Measurements from ENCODE around the gene STK32B. TPM values are rescaled to one million over a fixed set of nuclear protein-coding genes. Genes with fewer than 3 reads are reported as not detected.

The STK32B gene
- total and polyA plus RNA-seq, 11 donors, result 0.08 to 2.0 (median 0.25) TPM

- Histone ChIP-seq H3K9me3 (no peaks in the 10 kb centered on the region), H3K4me3 (no peak overlapping the region), H3K27ac (no peak overlapping the region), H3K4me1 (no peaks in the 10 kb centered on the region), H3K36me3 (no peaks in the 10 kb centered on the region), H3K27me3 (peaks cover 0 to 7% (median 0%) of the 10 kb centered on the region in 9 donors)
- TF ChIP-seq, protein P1, sequence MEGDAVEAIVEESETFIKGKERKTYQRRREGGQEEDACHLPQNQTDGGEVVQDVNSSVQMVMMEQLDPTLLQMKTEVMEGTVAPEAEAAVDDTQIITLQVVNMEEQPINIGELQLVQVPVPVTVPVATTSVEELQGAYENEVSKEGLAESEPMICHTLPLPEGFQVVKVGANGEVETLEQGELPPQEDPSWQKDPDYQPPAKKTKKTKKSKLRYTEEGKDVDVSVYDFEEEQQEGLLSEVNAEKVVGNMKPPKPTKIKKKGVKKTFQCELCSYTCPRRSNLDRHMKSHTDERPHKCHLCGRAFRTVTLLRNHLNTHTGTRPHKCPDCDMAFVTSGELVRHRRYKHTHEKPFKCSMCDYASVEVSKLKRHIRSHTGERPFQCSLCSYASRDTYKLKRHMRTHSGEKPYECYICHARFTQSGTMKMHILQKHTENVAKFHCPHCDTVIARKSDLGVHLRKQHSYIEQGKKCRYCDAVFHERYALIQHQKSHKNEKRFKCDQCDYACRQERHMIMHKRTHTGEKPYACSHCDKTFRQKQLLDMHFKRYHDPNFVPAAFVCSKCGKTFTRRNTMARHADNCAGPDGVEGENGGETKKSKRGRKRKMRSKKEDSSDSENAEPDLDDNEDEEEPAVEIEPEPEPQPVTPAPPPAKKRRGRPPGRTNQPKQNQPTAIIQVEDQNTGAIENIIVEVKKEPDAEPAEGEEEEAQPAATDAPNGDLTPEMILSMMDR (IDR thresholded peaks at IDR 0.05), result no peak
- intact Hi-C loops (cut with DNase I), result no loop called here
- ATAC-seq, result no peak
- 74 to 85% (median 82%) methylated on average over 6 of the region's 6 CpGs for WGBS, 4 donors
- no peak for DNase-seq
Measured at GRCh38 chr4:5152521-5152920, 101.2 kb downstream of the STK32B start.

- Histone ChIP-seq H3K36me3 (no peaks in the 10 kb centered on the region), H3K4me1 (no peaks in the 10 kb centered on the region), H3K9me3 (peaks cover 0 to 7% (median 0%) of the 10 kb centered on the region in 12 donors), H3K4me3 (no peak overlapping the region), H3K27me3 (peaks cover 0 to 7% (median 0%) of the 10 kb centered on the region in 9 donors), H3K27ac (no peak overlapping the region)
- intact Hi-C loops (cut with DNase I), result no loop called here
- no peak for DNase-seq
- ATAC-seq, result no peak
- WGBS, 4 donors, result 50 to 55% (median 54%) methylated on average over 3 of the region's 3 CpGs
- no peak for TF ChIP-seq POLR2A (IDR thresholded peaks at IDR 0.05)
- TF ChIP-seq, protein P1 (IDR thresholded peaks at IDR 0.05), result no peak
Measured at GRCh38 chr4:5156682-5157081, 105.4 kb downstream of the STK32B start.

DNA sequence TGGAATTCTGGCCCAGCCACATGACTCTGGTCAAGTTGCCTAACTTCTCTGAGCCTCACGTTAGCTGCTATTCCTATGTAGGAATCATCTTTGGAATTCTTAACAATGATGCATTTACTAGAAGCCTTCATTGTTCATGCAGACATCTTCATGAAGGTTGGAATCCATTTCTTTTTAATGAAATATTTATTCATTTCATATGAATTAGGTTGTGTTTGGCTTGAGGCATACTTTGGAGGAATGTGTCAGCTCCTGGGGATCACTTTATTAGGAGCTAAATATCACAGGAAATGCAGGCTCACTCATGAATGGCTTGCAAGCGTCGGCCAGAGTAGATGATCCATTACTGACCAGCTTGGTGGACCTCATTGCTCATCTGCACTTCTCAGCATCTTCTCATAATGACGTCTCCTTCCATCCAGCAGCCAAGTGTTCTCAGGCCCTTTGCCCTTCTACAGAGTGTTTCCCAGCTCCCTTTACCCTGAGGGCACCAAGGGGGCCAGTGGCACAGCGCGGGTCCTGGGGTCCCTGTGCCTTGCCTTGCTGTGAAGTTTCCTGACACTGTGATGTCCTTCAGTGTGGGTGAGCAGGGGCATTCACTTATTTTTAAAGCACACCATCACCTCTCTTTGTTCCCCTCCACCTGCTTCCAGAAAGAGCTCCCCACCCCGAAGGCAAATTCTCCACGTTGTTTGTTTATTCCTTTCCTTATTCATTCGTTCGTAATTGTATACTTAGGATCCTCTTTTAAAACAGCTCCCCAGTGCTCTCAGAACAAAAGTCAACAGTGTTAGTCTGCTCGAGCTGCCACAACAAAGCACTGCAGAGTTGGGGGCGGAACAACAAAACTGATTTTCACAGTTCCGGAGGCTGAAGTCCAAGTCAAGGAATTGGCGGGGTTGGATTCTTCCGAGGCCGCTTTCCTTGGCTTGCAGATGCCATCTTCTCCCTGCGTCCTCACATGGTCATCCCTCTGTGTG, 106.8 kb downstream of the STK32B start:
- H3K9me3 ChIP-seq, result peaks cover 0 to 7% (median 0%) of the 10 kb centered on the region in 12 donors
- H3K27ac ChIP-seq, result no peak overlapping the region
- 75 to 80% (median 79%) methylated on average over 17 of the region's 17 CpGs for WGBS, 4 donors
- no peak for DNase-seq
- TF ChIP-seq, protein P1 (IDR thresholded peaks at IDR 0.05), result no peak
- TF ChIP-seq POLR2A (IDR thresholded peaks at IDR 0.05), result no peak
- ATAC-seq, result no peak
- peaks cover 0 to 7% (median 0%) of the 10 kb centered on the region in 9 donors for H3K27me3 ChIP-seq
- H3K4me3 ChIP-seq, result no peak overlapping the region
- intact Hi-C loops (cut with DNase I), result no loop called here
- no peaks in the 10 kb centered on the region for H3K4me1 ChIP-seq
- no peaks in the 10 kb centered on the region for H3K36me3 ChIP-seq

DNA sequence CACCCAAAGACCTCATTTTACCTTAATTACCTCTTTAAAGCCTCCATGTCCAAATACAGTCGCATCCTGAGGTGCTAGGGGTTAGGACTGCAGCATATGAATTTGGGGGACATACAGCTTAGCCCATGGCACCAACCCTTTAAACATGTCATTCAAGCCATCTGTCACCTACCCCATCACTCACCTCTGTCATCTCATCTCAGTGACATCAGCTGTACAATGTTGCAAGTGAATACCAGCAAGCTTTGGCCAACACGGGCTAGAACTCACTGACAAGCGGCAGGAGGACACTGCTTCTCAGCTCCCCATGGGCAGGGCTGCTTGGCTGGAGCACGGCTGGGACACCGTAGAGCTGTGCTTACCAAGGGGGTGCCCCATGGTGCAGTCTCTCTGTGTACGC, 107.5 kb downstream of the STK32B start:
- peaks cover 0 to 7% (median 0%) of the 10 kb centered on the region in 9 donors for H3K27me3 ChIP-seq
- peaks cover 0 to 7% (median 0%) of the 10 kb centered on the region in 12 donors for H3K9me3 ChIP-seq
- DNase-seq (no peak), ATAC-seq (no peak)
- H3K4me3 ChIP-seq, result no peak overlapping the region
- no peak for TF ChIP-seq POLR2A (IDR thresholded peaks at IDR 0.05)
- TF ChIP-seq, protein P1 (IDR thresholded peaks at IDR 0.05), result no peak
- intact Hi-C loops (cut with DNase I), result no loop called here
- no peaks in the 10 kb centered on the region for H3K36me3 ChIP-seq
- H3K4me1 ChIP-seq, result no peaks in the 10 kb centered on the region
- WGBS, 4 donors, result 86 to 92% (median 89%) methylated on average over 6 of the region's 6 CpGs
- H3K27ac ChIP-seq, result no peak overlapping the region

All from heart left ventricle (tissue), 16 donors.